Measurements from ENCODE around the gene UMODL1. TPM values are rescaled to one million over a fixed set of nuclear protein-coding genes. Genes with fewer than 3 reads are reported as not detected.

The UMODL1 gene
- total and polyA plus RNA-seq, 2 of the 13 experiments (the other 11 are each of a cell fraction or from before 2014, with no cell fraction given): not detected

GRCh38 chr21:42141643-42142042, 70.5 kb downstream of the UMODL1 start:
- ATAC-seq: no peak
- ChIA-PET CTCF (ENCODE audit: low intra/inter-chr PET ratio, low total read pairs) (no interaction called here), POLR2A (no interaction called here)
- DNase-seq (ENCODE audit: low spot score): no peak
- intact Hi-C loops (cut with micrococcal nuclease; ENCODE audit: unreplicated experiment): no loop called here
- Histone ChIP-seq H3K79me2 (ENCODE audit: insufficient read depth, low read length) (no peaks in the 10 kb centered on the region), H3K4me3 (replicated peaks in 1 of 3; ENCODE audit: insufficient read depth in 1 of 3, low read depth in 2 of 3, low read length in 3 of 3) (no peak overlapping the region), H3K27ac (ENCODE audit: extremely low read length, insufficient read depth, low read length) (no peak overlapping the region), H3K9ac (ENCODE audit: insufficient read depth, low read depth, low read length) (no peak overlapping the region), H3K4me1 (ENCODE audit: insufficient read depth, low read length) (peaks cover 7% of the 10 kb centered on the region; the same call in 1 of the 2 replicates), H2AFZ (ENCODE audit: low read length) (no peak overlapping the region), H3K36me3 (replicated peaks in 1 of 2; ENCODE audit: control insufficient read depth in 1 of 2, insufficient read depth in 2 of 2, low read length in 2 of 2) (no peaks in the 10 kb centered on the region), H3K4me2 (ENCODE audit: low read depth, low read length) (no peak overlapping the region), H4K20me1 (ENCODE audit: insufficient read depth, low read length) (no peaks in the 10 kb centered on the region), H3K27me3 (ENCODE audit: control insufficient read depth in 1 of 2, insufficient read depth in 2 of 2, low read length in 2 of 2) (peaks cover 0 to 15% of the 10 kb centered on the region in 2 experiments; a peak in 1 of 5 replicates), H3K9me3 (ENCODE audit: low read length) (no peaks in the 10 kb centered on the region)
- no peak for FAIRE-seq
- in situ Hi-C loops (cut with HindIII; ENCODE audit: extremely low pct_ligation_motif_present, low pct_unique_long_range_greater_than_20kb): no loop called here
- TF ChIP-seq ZNF143 (CRISPR knock-in tag; IDR thresholded peaks at IDR 0.05) (no peak), HDAC6 (IDR thresholded peaks at IDR 0.05; ENCODE audit: low read depth, low read length) (no peak), ZBTB43 (CRISPR knock-in tag; conservative IDR thresholded peaks at IDR 0.05) (no peak), JARID2 (CRISPR knock-in tag; IDR thresholded peaks at IDR 0.05; ENCODE audit: insufficient replicate concordance) (no peak), TRIM22 (IDR thresholded peaks at IDR 0.05) (no peak), ZNF850 (CRISPR knock-in tag; conservative IDR thresholded peaks at IDR 0.05) (no peak), ZNF558 (CRISPR knock-in tag; IDR thresholded peaks at IDR 0.05; ENCODE audit: borderline replicate concordance) (no peak), MXD4 (CRISPR knock-in tag; IDR thresholded peaks at IDR 0.05) (no peak), ZNF460 (CRISPR knock-in tag; IDR thresholded peaks at IDR 0.05; ENCODE audit: borderline replicate concordance) (no peak), MTA1 (CRISPR knock-in tag; IDR thresholded peaks at IDR 0.05; ENCODE audit: borderline replicate concordance) (no peak), ZNF34 (CRISPR knock-in tag; IDR thresholded peaks at IDR 0.05; ENCODE audit: borderline replicate concordance) (no peak), ZNF24 (IDR thresholded peaks at IDR 0.05) (no peak), PATZ1 (CRISPR knock-in tag; IDR thresholded peaks at IDR 0.05) (no peak), NR2C2 (CRISPR knock-in tag; IDR thresholded peaks at IDR 0.05; ENCODE audit: borderline replicate concordance) (no peak), ZNF570 (CRISPR knock-in tag; IDR thresholded peaks at IDR 0.05; ENCODE audit: borderline replicate concordance) (no peak)
- BruUV-seq (replicated peaks): no TSS peak
- 7% methylated on average over 6 of the region's 8 CpGs for WGBS (ENCODE audit: low lambda C conversion rate)
